CD4-positive, alpha-beta T cell (primary cell): ENCODE measurements around the gene ARMC7. TPM values are rescaled to one million over a fixed set of nuclear protein-coding genes. Genes with fewer than 3 reads are reported as not detected.
"Not testable (repeated sequence)": the region's sequence is repeated elsewhere in the genome, so short reads cannot be mapped to it uniquely, and the experiment has no call there.

ENCODE experiments used
- ATAC-seq: fragments of 200-7000 bp; cut with Tn5 transposase; one replicate; pipeline ENCODE4 v1.10.0; 2022; ENCODE audit warnings: mild to moderate bottlenecking; ENCODE audit not compliant: poor library complexity
- CTCF ChIA-PET: fragments of 350-600 bp; sonication (Branson Sonifier 250); formaldehyde crosslinking; loops from one replicate; lab custom pipeline; 2021; ENCODE audit warnings: antibody characterized with exemption, inconsistent platforms; lab: Charles Lee
- POLR2A ChIA-PET: fragments of 350-600 bp; sonication (Branson Sonifier 250); formaldehyde crosslinking; loops from one replicate; lab custom pipeline; 2021; ENCODE audit warnings: antibody characterized with exemption, inconsistent platforms; lab: Charles Lee
- DNase-seq, 14 experiments: peaks; one replicate each; pipeline ENCODE4 v3.0.0-alpha.2; 2013 to 2020; ENCODE audit warnings: mixed read lengths in 2 of 14
- H3K27ac ChIP-seq, 2 donors: one replicate each; pipeline versions ENCODE4 v1.5.1 to v1.7.0; 2013; ENCODE audit warnings: low read length in 2 of 2, low read depth in 1 of 2, mild to moderate bottlenecking in 1 of 2
- H3K27me3 ChIP-seq, 2 experiments: 1 replicate in 1 of 2; 2 replicates in 1 of 2; pipeline versions ENCODE4 v1.6.1 to v1.7.0; 2013; ENCODE audit warnings: low read length in 2 of 2, control low read depth in 1 of 2, mild to moderate bottlenecking in 1 of 2, moderate library complexity in 1 of 2; ENCODE audit not compliant: insufficient read depth in 2 of 2, control insufficient read depth in 1 of 2
- H3K36me3 ChIP-seq: one replicate; pipeline ENCODE4 v1.6.1; 2013; ENCODE audit warnings: low read length, control low read depth; ENCODE audit not compliant: insufficient read depth
- H3K4me1 ChIP-seq: one replicate; pipeline ENCODE4 v1.6.1; 2013; ENCODE audit warnings: low read length, control low read depth; ENCODE audit not compliant: insufficient read depth
- H3K4me3 ChIP-seq: one replicate; pipeline ENCODE4 v1.5.1; 2013; ENCODE audit warnings: mild to moderate bottlenecking, low read length, moderate library complexity
- H3K9me3 ChIP-seq, 2 experiments: 1 replicate in 1 of 2; 2 replicates in 1 of 2; pipeline versions ENCODE4 v1.6.1 to v1.7.0; 2013; ENCODE audit warnings: low read length in 2 of 2, mild to moderate bottlenecking in 2 of 2, control low read depth in 1 of 2, moderate library complexity in 1 of 2; ENCODE audit not compliant: control insufficient read depth in 1 of 2, insufficient read depth in 1 of 2
- H3K27ac Mint-ChIP-seq: one replicate; pipeline ENCODE4 v1.8.0; 2020; ENCODE audit warnings: mixed read lengths
- H3K27me3 Mint-ChIP-seq: one replicate; pipeline ENCODE4 v1.8.0; 2021; ENCODE audit warnings: mixed read lengths
- H3K36me3 Mint-ChIP-seq: one replicate; pipeline ENCODE4 v1.8.0; 2021; ENCODE audit warnings: low read depth, mixed read lengths
- H3K4me1 Mint-ChIP-seq: one replicate; pipeline ENCODE4 v1.8.0; 2021; ENCODE audit warnings: low read depth, mixed read lengths
- H3K4me3 Mint-ChIP-seq: one replicate; pipeline ENCODE4 v1.8.0; 2020; ENCODE audit warnings: mild to moderate bottlenecking, mixed read lengths
- H3K9me3 Mint-ChIP-seq: one replicate; pipeline ENCODE4 v1.8.0; 2020; ENCODE audit warnings: mixed read lengths
- intact Hi-C, 2 experiments: fragments of 100-400 bp; cut with DNase I in 1 of 2; cut with micrococcal nuclease in 1 of 2; formaldehyde crosslinking; loops; one replicate each; pipeline versions ENCODE4 v1.15.1 to v1.9.0; 2023 to 2025; cut with DNase I, micrococcal nuclease
- total RNA-seq, 174 experiments: library from RNA in 2 of 174; stranded (reverse) in 2 of 174; gene quantifications; one replicate each; pipeline ENCODE4 v1.2.3 and lab custom pipeline; 2021 to 2026
- TF ChIP-seq, protein P1 (sequence below): fragments of 200-600 bp; IDR thresholded peaks from one replicate; pipeline ENCODE4 v1.8.0; 2022; ENCODE audit warnings: antibody characterized with exemption, mild to moderate bottlenecking

ARMC7 gene
- total RNA-seq, 2 experiments from 2014 or later = 4.1 to 4.8 TPM

DNA sequence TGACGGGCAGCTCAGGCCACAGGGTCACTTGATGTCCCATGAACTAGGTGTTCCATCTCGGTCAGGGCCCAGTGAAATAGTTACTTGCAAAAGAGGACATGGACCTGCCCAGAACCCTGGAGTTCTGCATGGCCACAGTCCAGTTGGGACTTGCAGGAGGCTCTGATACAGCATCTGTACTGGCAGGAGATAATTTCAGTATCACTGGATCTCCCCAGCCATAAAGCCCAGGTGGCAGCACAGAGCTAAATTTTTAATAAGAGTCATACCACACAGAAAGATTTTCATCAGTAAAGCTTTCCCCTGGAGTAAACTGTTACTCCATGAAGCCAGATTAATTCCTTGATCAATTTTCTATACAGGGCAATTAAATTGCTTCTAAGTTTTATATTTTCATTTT lies 40.0 kb upstream of the ARMC7 start:
- H3K36me3 ChIP-seq = peaks cover 2% of the 10 kb centered on the region
- POLR2A ChIA-PET = interaction anchor here (0.6 to 2.7 kb wide), 6 partner anchors 9 to 1304 kb away, joined by 3 to 13 read pairs (median 4); partner anchors contain the start of genes ARMC7 and NT5C
- TF ChIP-seq, protein P1, sequence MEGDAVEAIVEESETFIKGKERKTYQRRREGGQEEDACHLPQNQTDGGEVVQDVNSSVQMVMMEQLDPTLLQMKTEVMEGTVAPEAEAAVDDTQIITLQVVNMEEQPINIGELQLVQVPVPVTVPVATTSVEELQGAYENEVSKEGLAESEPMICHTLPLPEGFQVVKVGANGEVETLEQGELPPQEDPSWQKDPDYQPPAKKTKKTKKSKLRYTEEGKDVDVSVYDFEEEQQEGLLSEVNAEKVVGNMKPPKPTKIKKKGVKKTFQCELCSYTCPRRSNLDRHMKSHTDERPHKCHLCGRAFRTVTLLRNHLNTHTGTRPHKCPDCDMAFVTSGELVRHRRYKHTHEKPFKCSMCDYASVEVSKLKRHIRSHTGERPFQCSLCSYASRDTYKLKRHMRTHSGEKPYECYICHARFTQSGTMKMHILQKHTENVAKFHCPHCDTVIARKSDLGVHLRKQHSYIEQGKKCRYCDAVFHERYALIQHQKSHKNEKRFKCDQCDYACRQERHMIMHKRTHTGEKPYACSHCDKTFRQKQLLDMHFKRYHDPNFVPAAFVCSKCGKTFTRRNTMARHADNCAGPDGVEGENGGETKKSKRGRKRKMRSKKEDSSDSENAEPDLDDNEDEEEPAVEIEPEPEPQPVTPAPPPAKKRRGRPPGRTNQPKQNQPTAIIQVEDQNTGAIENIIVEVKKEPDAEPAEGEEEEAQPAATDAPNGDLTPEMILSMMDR = peak; percentile 23
- peaks cover 31% of the 10 kb centered on the region for H3K4me1 ChIP-seq
- Mint-ChIP-seq H3K4me1 (peaks cover 30% of the 10 kb centered on the region), H3K27ac (peak overlapping the region; percentile 50), H3K36me3 (peaks cover 4% of the 10 kb centered on the region), H3K27me3 (no peaks in the 10 kb centered on the region), H3K9me3 (no peaks in the 10 kb centered on the region), H3K4me3 (peak overlapping the region; percentile 50)
- no peak overlapping the region for H3K27ac ChIP-seq
- no peak overlapping the region for H3K4me3 ChIP-seq
- intact Hi-C loops = loop anchor here in 1 of 2 experiments (10.0 kb wide), 1 partner anchor 45 kb away; no protein-coding TSS in a partner anchor
- DNase-seq (peak in 3 of 14 experiments; percentile 19 to 42 (median 36)), ATAC-seq (no peak)
- CTCF ChIA-PET = interaction anchor here (1.2 to 1.4 kb wide), 2 partner anchors 61 to 132 kb away, joined by 3 to 4 read pairs; no protein-coding TSS in a partner anchor
- no peaks in the 10 kb centered on the region for H3K9me3 ChIP-seq
- no peaks in the 10 kb centered on the region for H3K27me3 ChIP-seq

DNA sequence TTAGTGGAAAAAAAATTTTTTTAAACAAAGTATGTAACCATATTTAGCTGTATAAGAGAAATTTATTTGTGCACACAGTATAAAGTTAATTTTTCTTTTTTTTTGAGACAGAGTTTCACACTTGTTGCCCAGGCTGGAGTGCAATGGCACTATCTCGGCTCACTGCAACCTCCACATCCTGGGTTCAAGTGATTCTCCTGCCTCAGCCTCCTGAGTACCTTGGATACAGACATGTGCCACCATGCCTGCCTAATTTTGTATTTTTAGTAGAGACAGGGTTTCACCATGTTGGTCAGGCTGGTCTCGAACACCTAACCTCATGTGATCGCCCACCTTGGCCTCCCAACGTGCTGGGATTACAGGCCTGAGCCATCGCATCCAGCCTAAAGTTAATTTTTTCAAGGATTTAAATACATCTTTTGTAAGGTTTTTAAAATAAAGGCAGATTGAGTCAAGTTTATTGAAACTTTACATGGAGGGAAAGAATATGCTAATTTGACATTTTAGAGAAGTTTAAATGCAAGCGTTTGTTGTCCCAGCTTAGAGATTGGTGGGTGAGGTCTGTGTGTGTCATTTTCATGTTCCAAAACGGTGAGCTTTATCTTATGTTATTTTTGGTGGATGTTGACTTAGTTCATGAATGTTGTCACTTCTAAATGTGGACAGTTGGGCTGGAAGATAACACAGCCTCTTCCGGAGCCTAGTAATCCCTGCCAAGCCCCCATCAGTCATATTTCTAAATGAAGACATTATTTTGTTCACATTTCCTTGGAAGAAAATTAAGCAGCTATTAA lies 38.1 kb upstream of the ARMC7 start:
- H3K9me3 ChIP-seq, H3K4me3 Mint-ChIP-seq, H3K4me3 ChIP-seq, H3K36me3 Mint-ChIP-seq, H3K27ac ChIP-seq, ATAC-seq, intact Hi-C loops, DNase-seq, H3K27me3 ChIP-seq, H3K27me3 Mint-ChIP-seq, H3K27ac Mint-ChIP-seq, H3K9me3 Mint-ChIP-seq, POLR2A ChIA-PET, H3K36me3 ChIP-seq: not testable (repeated sequence)
- H3K4me1 ChIP-seq = peaks cover 19% of the 10 kb centered on the region
- peaks cover 19% of the 10 kb centered on the region for H3K4me1 Mint-ChIP-seq
- CTCF ChIA-PET = interaction anchor here (1.3 kb wide), 1 partner anchor 42 kb away, joined by 6 read pairs; no protein-coding TSS in a partner anchor

DNA sequence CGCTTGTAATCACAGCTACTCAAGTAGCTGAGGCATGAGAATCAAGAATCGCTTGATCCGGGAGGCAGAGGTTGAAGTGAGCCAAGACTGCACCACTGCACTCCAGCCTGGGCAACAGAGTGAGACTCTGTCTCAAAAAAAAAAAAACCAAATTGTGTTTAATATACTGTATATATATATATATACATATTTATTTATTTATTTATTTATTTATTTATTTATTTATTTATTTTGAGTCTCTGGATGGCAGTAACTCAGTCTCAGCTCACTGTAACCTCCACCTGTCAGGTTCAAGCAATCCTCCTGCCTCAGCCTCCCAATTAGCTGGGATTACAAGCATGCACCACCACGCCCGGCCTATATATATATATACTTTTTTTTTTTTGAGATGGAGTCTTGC lies 36.9 kb upstream of the ARMC7 start:
- peaks cover 13% of the 10 kb centered on the region for H3K4me1 Mint-ChIP-seq
- H3K27me3 ChIP-seq, H3K9me3 Mint-ChIP-seq, H3K36me3 ChIP-seq, H3K4me3 Mint-ChIP-seq, intact Hi-C loops, H3K4me3 ChIP-seq, DNase-seq, H3K27ac ChIP-seq, H3K27me3 Mint-ChIP-seq, H3K27ac Mint-ChIP-seq, H3K9me3 ChIP-seq, ATAC-seq, POLR2A ChIA-PET, H3K36me3 Mint-ChIP-seq: not testable (repeated sequence)
- H3K4me1 ChIP-seq = peaks cover 20% of the 10 kb centered on the region
- CTCF ChIA-PET = interaction anchor here (0.7 kb wide), 1 partner anchor 1784 kb away, joined by 3 read pairs; no protein-coding TSS in a partner anchor

DNA sequence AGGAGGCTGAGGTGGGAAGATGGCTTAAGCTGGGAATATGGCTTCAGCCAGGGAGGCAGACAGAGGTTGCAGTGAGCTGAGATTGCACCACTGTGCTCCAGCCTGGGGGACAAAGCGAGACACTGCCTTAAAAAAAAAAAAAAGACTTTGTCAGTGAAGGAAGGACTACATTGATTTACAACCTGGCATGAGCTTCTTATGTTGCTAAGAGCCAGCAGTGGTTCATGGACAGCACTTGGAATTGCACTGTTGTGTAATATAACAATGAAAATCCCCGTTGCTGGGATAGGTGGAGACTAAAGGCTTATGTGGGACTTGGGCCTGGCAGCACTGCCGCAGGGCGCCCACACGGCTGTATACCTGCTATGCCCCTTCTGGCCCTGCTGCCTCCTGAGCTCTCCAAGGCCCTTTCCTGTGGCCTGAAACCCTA lies 36.1 kb upstream of the ARMC7 start:
- ATAC-seq (no peak), DNase-seq (no peak)
- ChIA-PET POLR2A (interaction anchor here (1.0 kb wide), 1 partner anchor 9 kb away, joined by 3 read pairs; no protein-coding TSS in a partner anchor), CTCF (no interaction called here)
- H3K4me3 ChIP-seq = no peak overlapping the region
- H3K27me3 ChIP-seq = no peaks in the 10 kb centered on the region
- Mint-ChIP-seq H3K27ac (no peak overlapping the region), H3K4me1 (peaks cover 8% of the 10 kb centered on the region), H3K4me3 (no peak overlapping the region), H3K9me3 (no peaks in the 10 kb centered on the region), H3K36me3 (no peaks in the 10 kb centered on the region), H3K27me3 (no peaks in the 10 kb centered on the region)
- peaks cover 20% of the 10 kb centered on the region for H3K4me1 ChIP-seq
- H3K9me3 ChIP-seq = no peaks in the 10 kb centered on the region
- intact Hi-C loops = no loop called here
- TF ChIP-seq, protein P1 = no peak
- no peaks in the 10 kb centered on the region for H3K36me3 ChIP-seq
- H3K27ac ChIP-seq = no peak overlapping the region
